ENCODE measurements around the gene MRPS34. TPM values are rescaled to one million over a fixed set of nuclear protein-coding genes. Genes with fewer than 3 reads are reported as not detected.

Gene MRPS34
- total RNA-seq, 1 donor from 2014 or later, result 85.9 TPM

GRCh38 chr16:1762879-1763520 lies 9.9 kb downstream of the MRPS34 start:
- ATAC-seq (no peak), DNase-seq (no peak)

GRCh38 chr16:1762196-1762878 lies 10.6 kb downstream of the MRPS34 start:
- ATAC-seq, result no peak
- intact Hi-C loops (cut with micrococcal nuclease), result no loop called here
- DNase-seq, result no peak

More at GRCh38 chr16:1762879-1763520, 9.9 kb downstream of the MRPS34 start:
- intact Hi-C loops (cut with micrococcal nuclease), result no loop called here

GRCh38 chr16:1761751-1762150 lies 11.2 kb downstream of the MRPS34 start:
- DNase-seq, result no peak
- intact Hi-C loops (cut with micrococcal nuclease), result no loop called here
- ATAC-seq, result no peak

- DNase-seq, result no peak
- no peak for ATAC-seq
- intact Hi-C loops (cut with micrococcal nuclease), result no loop called here
Measured at GRCh38 chr16:1760911-1761310, 12.0 kb downstream of the MRPS34 start.

GRCh38 chr16:1759511-1759910 lies 13.4 kb downstream of the MRPS34 start:
- no peak for DNase-seq
- intact Hi-C loops (cut with micrococcal nuclease), result no loop called here
- ATAC-seq, result no peak

- ATAC-seq (no peak), DNase-seq (no peak)
- intact Hi-C loops (cut with micrococcal nuclease), result no loop called here
Measured at GRCh38 chr16:1758923-1759322, 14.0 kb downstream of the MRPS34 start.

- intact Hi-C loops (cut with micrococcal nuclease), result no loop called here
- ATAC-seq, result no peak
- no peak for DNase-seq
Measured at GRCh38 chr16:1757714-1758461, 15.0 kb downstream of the MRPS34 start.

- intact Hi-C loops (cut with micrococcal nuclease), result no loop called here
- ATAC-seq, result no peak
- DNase-seq, result no peak
Measured at GRCh38 chr16:1754204-1754603, 18.7 kb downstream of the MRPS34 start.

- ATAC-seq (no peak), DNase-seq (no peak)
- intact Hi-C loops (cut with micrococcal nuclease), result no loop called here
Measured at GRCh38 chr16:1752853-1753252, 20.1 kb downstream of the MRPS34 start.

GRCh38 chr16:1751946-1752345 lies 21.0 kb downstream of the MRPS34 start:
- DNase-seq, result no peak
- intact Hi-C loops (cut with micrococcal nuclease), result no loop called here
- no peak for ATAC-seq

- DNase-seq (no peak), ATAC-seq (no peak)
- intact Hi-C loops (cut with micrococcal nuclease), result no loop called here
Measured at GRCh38 chr16:1749152-1750117, 23.5 kb downstream of the MRPS34 start.

- DNase-seq (no peak), ATAC-seq (no peak)
- intact Hi-C loops (cut with micrococcal nuclease), result no loop called here
Measured at GRCh38 chr16:1747934-1748333, 25.0 kb downstream of the MRPS34 start.

- intact Hi-C loops (cut with micrococcal nuclease), result no loop called here
- ATAC-seq (no peak), DNase-seq (no peak)
Measured at GRCh38 chr16:1746693-1747195, 26.2 kb downstream of the MRPS34 start.

GRCh38 chr16:1745900-1746692 lies 26.8 kb downstream of the MRPS34 start:
- no peak for ATAC-seq
- no peak for DNase-seq
- intact Hi-C loops (cut with micrococcal nuclease), result no loop called here

- DNase-seq (no peak), ATAC-seq (no peak)
- intact Hi-C loops (cut with micrococcal nuclease), result no loop called here
Measured at GRCh38 chr16:1745181-1745899, 27.6 kb downstream of the MRPS34 start.

- ATAC-seq, result no peak
- intact Hi-C loops (cut with micrococcal nuclease), result no loop called here
- no peak for DNase-seq
Measured at GRCh38 chr16:1744338-1744840, 28.5 kb downstream of the MRPS34 start.

Measured in left ventricle myocardium superior (tissue), 1 donor.